ENCODE measurements around the gene PTBP2. TPM values are rescaled to one million over a fixed set of nuclear protein-coding genes. Genes with fewer than 3 reads are reported as not detected.
A peak's percentile ranks its signal among the peaks of the same experiment; 100 is the strongest.

PTBP2 gene
- total and polyA plus RNA-seq, 5 donors from 2014 or later: 1.4 to 31.9 (median 3.2) TPM

- Mint-ChIP-seq H3K4me1 (peaks cover 15 to 31% (median 19%) of the 10 kb centered on the region in 4 donors), H3K27me3 (peaks cover 15% of the 10 kb centered on the region), H3K27ac (peak overlapping the region; percentile 20 to 94 (median 88)), H3K9me3 (no peaks in the 10 kb centered on the region), H3K36me3 (peaks cover 11% of the 10 kb centered on the region), H3K4me3 (peak overlapping the region; percentile 97 to 99 (median 98))
- ATAC-seq (ENCODE audit: low read depth in 2 of 2) (no peak), DNase-seq (no peak)
- H3K4me1 ChIP-seq (ENCODE audit: control insufficient read depth, insufficient read depth, low read length, poor library complexity, severe bottlenecking): peaks cover 25% of the 10 kb centered on the region
- peak overlapping the region; percentile 88 for H3K27ac ChIP-seq (ENCODE audit: insufficient read depth, low read length, poor library complexity, severe bottlenecking)
- H3K27me3 ChIP-seq (ENCODE audit: control insufficient read depth, insufficient read depth, low read length): peaks cover 4% of the 10 kb centered on the region
- no peaks in the 10 kb centered on the region for H3K9me3 ChIP-seq (ENCODE audit: control insufficient read depth in 2 of 2, low read length in 2 of 2)
- H3K4me3 ChIP-seq (ENCODE audit: low read depth, low read length): peak overlapping the region; percentile 76
- no peaks in the 10 kb centered on the region for H3K36me3 ChIP-seq (ENCODE audit: control insufficient read depth, insufficient read depth, low read length)
Observed at GRCh38 chr1:96721053-96721415, 550 bp upstream of the PTBP2 start.

GRCh38 chr1:96722161-96722922 is 758 bp downstream of the PTBP2 start:
- Histone ChIP-seq H3K36me3 (ENCODE audit: control insufficient read depth, insufficient read depth, low read length) (no peaks in the 10 kb centered on the region), H3K4me1 (ENCODE audit: control insufficient read depth, insufficient read depth, low read length, poor library complexity, severe bottlenecking) (peaks cover 28% of the 10 kb centered on the region), H3K27me3 (ENCODE audit: control insufficient read depth, insufficient read depth, low read length) (no peaks in the 10 kb centered on the region), H3K9me3 (ENCODE audit: control insufficient read depth in 2 of 2, low read length in 2 of 2) (no peaks in the 10 kb centered on the region), H3K27ac (ENCODE audit: insufficient read depth, low read length, poor library complexity, severe bottlenecking) (peak overlapping the region; percentile 88), H3K4me3 (ENCODE audit: low read depth, low read length) (peak overlapping the region; percentile 97)
- H3K4me1 Mint-ChIP-seq: peaks cover 23 to 44% (median 27%) of the 10 kb centered on the region in 4 donors
- H3K36me3 Mint-ChIP-seq: peaks cover 19% of the 10 kb centered on the region
- H3K27me3 Mint-ChIP-seq: peaks cover 10% of the 10 kb centered on the region
- peak overlapping the region; percentile 88 to 98 (median 89) for H3K27ac Mint-ChIP-seq
- peak in 2 of 3 donors; percentile 18 to 40 for DNase-seq
- H3K9me3 Mint-ChIP-seq: no peaks in the 10 kb centered on the region
- peak overlapping the region; percentile 97 to 99 (median 98) for H3K4me3 Mint-ChIP-seq
- ATAC-seq (ENCODE audit: low read depth in 2 of 2): peak; percentile 50 to 52

- DNase-seq: no peak
Observed at GRCh38 chr1:96722958-96723357, 1.4 kb downstream of the PTBP2 start.

DNA sequence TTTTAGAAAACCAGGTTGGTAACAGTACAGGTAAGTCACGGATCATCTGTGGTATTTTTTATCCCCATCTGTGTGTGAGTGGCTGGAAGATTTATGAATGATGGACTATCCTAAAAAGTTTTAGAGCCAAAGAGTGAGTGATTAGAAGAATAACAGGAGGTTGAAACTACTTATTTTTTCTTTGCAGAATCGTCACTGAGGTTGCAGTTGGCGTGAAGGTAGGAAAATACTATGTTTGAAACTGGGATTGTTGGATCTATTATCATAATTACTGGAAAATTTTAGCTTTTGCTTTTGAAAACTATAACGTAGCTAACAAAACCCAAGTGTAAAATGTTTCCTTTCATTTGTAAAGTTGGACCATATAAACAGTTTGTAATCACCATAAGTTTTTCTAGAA is 1.8 kb downstream of the PTBP2 start:
- Histone ChIP-seq H3K9me3 (ENCODE audit: control insufficient read depth in 2 of 2, low read length in 2 of 2) (no peaks in the 10 kb centered on the region), H3K4me3 (ENCODE audit: low read depth, low read length) (peak overlapping the region; percentile 97), H3K27ac (ENCODE audit: insufficient read depth, low read length, poor library complexity, severe bottlenecking) (peak overlapping the region; percentile 24), H3K36me3 (ENCODE audit: control insufficient read depth, insufficient read depth, low read length) (peaks cover 3% of the 10 kb centered on the region), H3K4me1 (ENCODE audit: control insufficient read depth, insufficient read depth, low read length, poor library complexity, severe bottlenecking) (peaks cover 35% of the 10 kb centered on the region), H3K27me3 (ENCODE audit: control insufficient read depth, insufficient read depth, low read length) (no peaks in the 10 kb centered on the region)
- DNase-seq: no peak
- peaks cover 24% of the 10 kb centered on the region for H3K36me3 Mint-ChIP-seq
- no peak for ATAC-seq (ENCODE audit: low read depth in 2 of 2)
- peaks cover 26 to 54% (median 36%) of the 10 kb centered on the region in 4 donors for H3K4me1 Mint-ChIP-seq
- H3K4me3 Mint-ChIP-seq: peak overlapping the region; percentile 97 to 99 (median 98)
- no peaks in the 10 kb centered on the region for H3K9me3 Mint-ChIP-seq
- H3K27me3 Mint-ChIP-seq: peaks cover 6% of the 10 kb centered on the region
- H3K27ac Mint-ChIP-seq: peak overlapping the region; percentile 88 to 98 (median 89)

More at GRCh38 chr1:96722958-96723357, 1.4 kb downstream of the PTBP2 start:
- Mint-ChIP-seq H3K9me3 (no peaks in the 10 kb centered on the region), H3K4me1 (peaks cover 26 to 50% (median 32%) of the 10 kb centered on the region in 4 donors), H3K4me3 (peak overlapping the region; percentile 97 to 99 (median 98)), H3K27me3 (peaks cover 8% of the 10 kb centered on the region), H3K27ac (peak overlapping the region; percentile 88 to 98 (median 89)), H3K36me3 (peaks cover 20% of the 10 kb centered on the region)
- Histone ChIP-seq H3K4me3 (ENCODE audit: low read depth, low read length) (peak overlapping the region; percentile 97), H3K4me1 (ENCODE audit: control insufficient read depth, insufficient read depth, low read length, poor library complexity, severe bottlenecking) (peaks cover 31% of the 10 kb centered on the region), H3K27ac (ENCODE audit: insufficient read depth, low read length, poor library complexity, severe bottlenecking) (peak overlapping the region; percentile 88), H3K36me3 (ENCODE audit: control insufficient read depth, insufficient read depth, low read length) (no peaks in the 10 kb centered on the region), H3K27me3 (ENCODE audit: control insufficient read depth, insufficient read depth, low read length) (no peaks in the 10 kb centered on the region), H3K9me3 (ENCODE audit: control insufficient read depth in 2 of 2, low read length in 2 of 2) (no peaks in the 10 kb centered on the region)
- ATAC-seq (ENCODE audit: low read depth in 2 of 2): no peak

- Histone ChIP-seq H3K36me3 (ENCODE audit: control insufficient read depth, insufficient read depth, low read length) (peaks cover 6% of the 10 kb centered on the region), H3K27me3 (ENCODE audit: control insufficient read depth, insufficient read depth, low read length) (no peaks in the 10 kb centered on the region), H3K9me3 (ENCODE audit: control insufficient read depth in 2 of 2, low read length in 2 of 2) (no peaks in the 10 kb centered on the region), H3K27ac (ENCODE audit: insufficient read depth, low read length, poor library complexity, severe bottlenecking) (no peak overlapping the region), H3K4me1 (ENCODE audit: control insufficient read depth, insufficient read depth, low read length, poor library complexity, severe bottlenecking) (peaks cover 35% of the 10 kb centered on the region), H3K4me3 (ENCODE audit: low read depth, low read length) (peak overlapping the region; percentile 97)
- peaks cover 26 to 60% (median 39%) of the 10 kb centered on the region in 4 donors for H3K4me1 Mint-ChIP-seq
- H3K27ac Mint-ChIP-seq: peak overlapping the region in 1 of 3 donors; percentile 88
- H3K36me3 Mint-ChIP-seq: peaks cover 26% of the 10 kb centered on the region
- DNase-seq: no peak
- no peak for ATAC-seq (ENCODE audit: low read depth in 2 of 2)
- H3K27me3 Mint-ChIP-seq: peaks cover 2% of the 10 kb centered on the region
- peak overlapping the region in 3 of 4 donors; percentile 76 to 99 (median 99) for H3K4me3 Mint-ChIP-seq
- no peaks in the 10 kb centered on the region for H3K9me3 Mint-ChIP-seq
Observed at GRCh38 chr1:96723936-96724335, 2.4 kb downstream of the PTBP2 start.

GRCh38 chr1:96727860-96728259 is 6.3 kb downstream of the PTBP2 start:
- no peak for ATAC-seq (ENCODE audit: low read depth in 2 of 2)
- peak overlapping the region in 1 of 3 donors; percentile 55 for H3K27ac Mint-ChIP-seq
- H3K36me3 Mint-ChIP-seq: peaks cover 44% of the 10 kb centered on the region

DNA sequence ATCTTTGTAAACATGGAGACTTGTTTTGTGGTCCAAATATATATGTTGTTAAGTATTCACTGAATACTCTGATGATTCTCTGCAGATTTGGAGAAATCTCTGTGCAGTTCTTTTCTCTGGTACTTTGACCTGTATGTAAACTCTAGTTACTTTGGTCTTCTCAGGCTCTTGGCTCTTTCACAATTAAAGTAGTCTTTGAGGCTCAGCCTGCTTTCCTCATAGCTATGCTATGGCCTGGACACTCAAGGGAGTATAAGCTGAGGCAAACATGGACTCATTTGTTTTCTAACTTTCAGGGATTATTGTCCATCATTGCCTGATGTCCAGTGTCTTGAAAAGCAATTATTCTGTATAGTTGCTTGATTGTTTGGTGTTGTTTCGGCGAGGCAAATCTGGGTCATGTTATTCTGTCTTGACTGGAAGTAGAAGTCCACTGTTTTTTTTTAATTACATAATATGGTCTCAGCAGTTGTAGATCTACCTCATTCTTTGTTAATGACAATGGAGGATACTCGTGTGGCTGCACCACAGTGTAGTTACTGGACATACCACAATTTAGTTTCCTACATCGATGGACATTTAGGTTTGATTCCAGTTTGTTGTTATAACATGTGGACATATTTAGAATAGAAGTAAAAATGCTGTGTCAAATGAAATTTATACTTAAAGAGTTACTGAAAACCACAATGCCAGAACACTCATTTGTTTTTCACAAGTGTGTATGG is 9.2 kb downstream of the PTBP2 start:
- H3K9me3 Mint-ChIP-seq: peaks cover 0 to 5% (median 0%) of the 10 kb centered on the region in 7 donors
- H3K4me1 Mint-ChIP-seq: peaks cover 46 to 74% (median 57%) of the 10 kb centered on the region in 4 donors
- Histone ChIP-seq H3K36me3 (ENCODE audit: control insufficient read depth, insufficient read depth, low read length) (peaks cover 44% of the 10 kb centered on the region), H3K4me3 (ENCODE audit: low read depth, low read length) (peak overlapping the region; percentile 8), H3K27me3 (ENCODE audit: control insufficient read depth, insufficient read depth, low read length) (no peaks in the 10 kb centered on the region), H3K27ac (ENCODE audit: insufficient read depth, low read length, poor library complexity, severe bottlenecking) (no peak overlapping the region), H3K9me3 (ENCODE audit: control insufficient read depth in 2 of 2, low read length in 2 of 2) (peaks cover 0 to 6% of the 10 kb centered on the region in 2 experiments), H3K4me1 (ENCODE audit: control insufficient read depth, insufficient read depth, low read length, poor library complexity, severe bottlenecking) (peaks cover 16% of the 10 kb centered on the region)
- peaks cover 52% of the 10 kb centered on the region for H3K36me3 Mint-ChIP-seq
- DNase-seq (no peak), ATAC-seq (ENCODE audit: low read depth in 2 of 2) (no peak)
- peak overlapping the region in 3 of 4 donors; percentile 4 to 42 (median 9) for H3K4me3 Mint-ChIP-seq
- H3K27me3 Mint-ChIP-seq: no peaks in the 10 kb centered on the region
- H3K27ac Mint-ChIP-seq: no peak overlapping the region

More at GRCh38 chr1:96727860-96728259, 6.3 kb downstream of the PTBP2 start:
- H3K4me1 Mint-ChIP-seq: peaks cover 45 to 80% (median 59%) of the 10 kb centered on the region in 4 donors
- peaks cover 17% of the 10 kb centered on the region for H3K36me3 ChIP-seq (ENCODE audit: control insufficient read depth, insufficient read depth, low read length)
- no peak overlapping the region for H3K27ac ChIP-seq (ENCODE audit: insufficient read depth, low read length, poor library complexity, severe bottlenecking)
- DNase-seq: no peak
- H3K4me3 ChIP-seq (ENCODE audit: low read depth, low read length): no peak overlapping the region
- H3K9me3 Mint-ChIP-seq: peaks cover 0 to 1% (median 0%) of the 10 kb centered on the region in 7 donors
- H3K27me3 ChIP-seq (ENCODE audit: control insufficient read depth, insufficient read depth, low read length): no peaks in the 10 kb centered on the region
- H3K9me3 ChIP-seq (ENCODE audit: control insufficient read depth in 2 of 2, low read length in 2 of 2): no peaks in the 10 kb centered on the region
- H3K4me1 ChIP-seq (ENCODE audit: control insufficient read depth, insufficient read depth, low read length, poor library complexity, severe bottlenecking): peaks cover 31% of the 10 kb centered on the region
- H3K27me3 Mint-ChIP-seq: no peaks in the 10 kb centered on the region
- H3K4me3 Mint-ChIP-seq: peak overlapping the region in 3 of 4 donors; percentile 19 to 48 (median 43)
